ENCODE results near the gene ZNF254.
"Not testable (repeated sequence)": the region's sequence is repeated elsewhere in the genome, so short reads cannot be mapped to it uniquely, and the experiment has no call there.

Gene ZNF254

GRCh38 chr19:24086974-24087595 lies at the start of gene ZNF254:
ZNF254 (plus strand) TSS chr19:24087187; CDS start chr19:24087308, 121 bp downstream.
- peak; percentile 43 for DNase-seq

DNA sequence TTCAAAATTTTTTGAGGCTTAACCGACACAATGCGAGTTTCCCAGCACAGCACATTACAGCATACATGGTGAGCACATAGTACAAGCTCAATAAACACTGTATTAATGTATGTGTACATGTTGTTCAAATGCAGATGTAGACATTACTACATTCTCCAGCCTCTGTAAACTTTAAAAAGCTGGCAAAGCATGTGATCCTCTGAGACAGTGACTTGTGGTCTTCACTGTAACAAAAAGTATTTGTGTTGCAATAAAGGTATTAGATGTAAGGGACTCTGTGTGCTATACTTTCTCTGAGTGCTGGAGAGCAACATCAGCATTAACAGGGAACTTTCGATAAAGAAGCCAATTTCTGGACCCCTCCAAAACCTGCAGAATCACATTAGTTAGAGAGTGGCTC lies 46.4 kb upstream of the ZNF254 start:
- DNase-seq: no peak

GRCh38 chr19:24041326-24041725 lies 45.7 kb upstream of the ZNF254 start:
- DNase-seq: not testable (repeated sequence)

DNA sequence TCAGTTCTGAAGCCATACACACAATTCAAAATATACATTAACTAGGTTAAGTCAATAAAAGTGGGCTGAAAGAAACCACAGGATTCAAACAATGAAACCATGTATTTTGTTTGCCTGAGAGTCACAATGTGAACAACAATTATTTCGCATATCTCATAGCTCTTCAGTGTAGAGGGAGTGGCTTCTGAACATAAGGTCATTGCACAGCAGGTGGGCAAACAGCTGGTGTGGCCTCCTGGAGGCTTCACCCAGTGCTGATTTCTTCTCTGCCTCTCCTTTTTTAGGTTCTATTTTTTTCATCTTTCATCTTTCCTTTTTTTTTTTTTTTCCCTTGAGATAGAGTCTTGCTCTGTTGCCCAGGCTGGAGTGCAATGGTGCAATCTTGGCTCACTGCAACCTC lies 40.4 kb upstream of the ZNF254 start:
- DNase-seq: no peak

DNA sequence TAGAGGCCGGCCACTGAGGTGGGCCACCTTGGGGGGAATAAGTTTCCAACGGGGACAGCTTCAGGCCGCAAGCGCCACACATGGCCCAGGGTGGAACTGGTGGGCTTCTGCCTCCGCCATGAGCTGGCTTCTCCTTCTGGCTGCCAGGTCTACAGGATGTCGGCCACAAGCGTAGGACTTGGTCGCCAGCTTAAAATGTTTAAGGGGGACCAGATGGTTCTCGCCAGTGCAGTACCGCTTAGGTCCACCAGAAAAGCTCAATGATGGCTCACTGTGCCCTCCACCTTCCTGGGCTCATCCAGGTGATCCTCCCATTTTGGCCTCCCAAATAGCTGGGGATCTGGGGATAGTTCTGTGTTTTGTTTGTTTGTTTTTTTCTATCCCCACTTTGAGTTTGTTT lies 38.7 kb upstream of the ZNF254 start:
- DNase-seq: no peak

DNA sequence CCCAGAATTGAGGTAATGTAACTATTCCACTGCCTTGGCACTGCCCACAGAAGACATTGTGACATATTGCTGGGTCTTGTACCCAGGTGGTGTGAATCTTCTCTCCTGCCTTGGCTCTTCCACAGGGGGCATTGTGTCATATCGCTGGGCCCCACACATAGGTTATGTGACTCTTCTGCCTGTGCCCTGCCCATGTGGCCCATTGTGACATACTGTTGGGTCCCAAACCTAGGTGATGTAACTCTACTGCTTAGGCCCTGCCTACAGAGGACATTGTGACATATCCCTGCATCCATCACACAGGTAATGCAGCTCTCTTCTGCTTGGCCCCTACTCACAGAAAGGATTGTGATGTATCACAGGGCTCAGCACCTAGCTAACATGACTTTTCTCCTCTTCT lies 37.5 kb upstream of the ZNF254 start:
- no peak for DNase-seq

- no peak for DNase-seq
Measured at GRCh38 chr19:24051516-24051915, 35.5 kb upstream of the ZNF254 start.

- no peak for DNase-seq
Measured at GRCh38 chr19:24052811-24053210, 34.2 kb upstream of the ZNF254 start.

DNA sequence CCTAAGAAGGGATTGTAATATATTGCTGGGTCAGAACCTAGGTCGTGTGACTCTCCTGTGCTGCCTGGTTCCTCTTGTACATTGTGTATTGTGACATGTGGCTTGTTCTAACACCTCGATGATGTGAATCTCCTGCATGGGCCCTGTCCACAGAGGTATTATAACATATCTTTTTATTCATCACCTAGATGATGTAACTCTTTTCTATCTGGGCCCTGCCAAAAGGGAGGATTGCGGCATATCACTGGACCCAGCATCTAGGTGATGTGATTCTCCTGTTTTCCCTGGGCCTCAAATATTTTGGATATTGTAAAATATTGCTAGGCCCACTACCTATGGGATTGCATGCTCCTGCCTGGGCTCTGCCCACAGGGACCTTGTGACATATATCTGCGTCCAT lies 33.4 kb upstream of the ZNF254 start:
- DNase-seq: no peak

DNA sequence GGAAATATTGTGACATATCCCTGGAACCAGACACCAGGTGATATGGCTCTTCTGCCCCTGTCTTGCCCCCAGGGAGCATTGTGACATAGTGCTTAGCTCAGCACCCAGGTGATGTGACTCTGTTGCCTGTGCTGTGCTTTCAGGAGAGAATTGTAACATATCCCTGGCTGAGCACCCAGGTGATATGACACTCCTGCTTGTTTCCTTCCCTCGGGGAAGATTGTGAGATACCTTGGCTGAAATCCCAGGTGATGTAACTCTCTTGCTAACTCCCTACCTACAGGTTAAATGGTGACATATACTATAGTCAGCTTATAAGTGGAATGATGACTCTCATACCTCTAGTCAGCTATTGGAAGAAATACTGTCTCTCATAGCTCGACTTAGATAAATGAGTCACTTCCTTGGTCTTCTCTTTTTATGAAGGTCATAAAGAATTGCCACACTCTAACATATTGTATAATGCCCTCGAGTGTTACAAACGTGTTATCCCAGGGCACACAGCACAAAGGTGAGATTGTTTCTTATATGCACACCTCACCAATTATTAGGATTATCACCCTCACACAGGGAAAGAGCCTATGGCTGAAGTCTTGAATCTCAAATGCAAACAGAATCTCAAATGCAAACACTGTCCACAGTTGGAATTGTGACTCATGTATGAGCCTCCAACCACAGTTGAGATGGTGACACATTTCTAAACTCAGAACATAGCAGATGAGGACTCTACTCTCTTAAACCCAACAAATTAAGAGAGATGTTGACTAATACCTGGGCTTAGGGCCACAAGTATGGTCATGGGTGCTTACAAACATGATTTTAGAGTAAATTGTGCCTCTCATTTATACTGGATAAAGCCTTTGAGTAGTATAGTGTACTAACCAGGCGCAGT lies 32.7 kb upstream of the ZNF254 start:
- DNase-seq: no peak

DNA sequence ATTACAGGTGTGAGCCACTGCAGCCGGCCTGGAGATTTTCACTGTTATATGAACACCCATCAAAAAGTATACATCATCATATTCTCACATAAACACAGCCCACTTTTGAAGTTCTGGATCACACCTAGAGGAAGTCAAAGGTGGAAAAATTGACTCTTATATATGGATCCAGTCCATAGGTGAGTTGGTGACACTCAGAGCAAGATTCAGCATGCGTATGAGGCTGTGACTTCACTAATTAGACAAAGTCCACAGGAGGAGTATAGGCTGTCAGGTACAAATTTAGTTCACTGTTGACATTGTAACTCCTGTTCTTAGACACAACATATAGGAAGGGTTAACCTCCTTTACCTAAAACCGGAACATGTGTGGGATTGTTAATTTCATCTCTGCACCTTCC lies 31.4 kb upstream of the ZNF254 start:
- DNase-seq: no peak

DNA sequence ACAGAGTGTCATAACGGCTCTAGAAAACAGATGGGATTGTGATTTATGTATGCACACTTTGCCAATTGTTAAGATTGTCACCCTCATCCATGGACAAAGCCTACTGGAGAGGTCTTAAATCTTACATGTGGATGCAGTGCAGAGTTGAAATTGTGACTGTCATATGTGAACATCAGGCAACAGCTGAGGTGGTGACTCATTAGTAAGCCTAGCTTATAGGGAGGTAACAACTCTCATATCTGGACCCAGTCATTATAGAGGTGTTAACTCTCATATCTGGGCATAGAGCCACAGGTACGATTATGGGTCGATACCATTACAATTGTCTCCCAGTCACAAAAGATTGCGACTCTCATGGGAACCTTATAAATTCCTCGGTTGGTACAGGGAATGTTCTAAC lies 29.8 kb upstream of the ZNF254 start:
- no peak for DNase-seq

GRCh38 chr19:24059563-24060295 lies 27.3 kb upstream of the ZNF254 start:
- no peak for DNase-seq

DNA sequence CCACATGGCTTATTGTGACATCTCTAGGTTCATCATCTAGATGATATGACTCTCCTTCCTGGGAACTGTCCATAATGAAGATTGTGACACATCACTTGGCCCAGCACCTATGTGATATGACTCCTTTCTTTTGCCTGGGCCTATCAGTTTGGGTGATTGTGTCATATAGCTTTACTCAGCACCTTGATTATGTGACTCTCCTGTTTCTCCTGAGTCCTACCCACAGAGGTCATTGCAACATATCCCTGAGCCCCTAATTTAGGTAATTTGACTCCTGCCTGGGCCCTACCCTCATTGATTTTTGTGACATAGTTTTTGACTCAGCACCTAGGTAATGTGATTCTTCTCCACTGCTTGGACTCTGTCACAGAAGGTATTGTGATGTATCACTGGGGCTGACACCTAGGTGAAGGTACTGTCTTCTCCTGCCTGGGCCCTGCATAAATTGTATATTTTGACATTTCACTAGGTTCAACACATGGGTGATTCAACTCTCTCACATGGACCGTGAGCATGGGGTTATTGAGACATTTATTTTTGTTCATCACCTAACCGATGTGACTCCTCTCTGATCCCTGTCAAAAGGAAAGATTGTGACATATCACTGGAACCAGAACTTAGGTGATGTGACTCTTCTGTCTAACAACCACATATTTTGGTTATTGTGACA lies 26.2 kb upstream of the ZNF254 start:
- no peak for DNase-seq

- no peak for DNase-seq
Measured at GRCh38 chr19:24062190-24062589, 24.8 kb upstream of the ZNF254 start.

- no peak for DNase-seq
Measured at GRCh38 chr19:24063295-24063694, 23.7 kb upstream of the ZNF254 start.

DNA sequence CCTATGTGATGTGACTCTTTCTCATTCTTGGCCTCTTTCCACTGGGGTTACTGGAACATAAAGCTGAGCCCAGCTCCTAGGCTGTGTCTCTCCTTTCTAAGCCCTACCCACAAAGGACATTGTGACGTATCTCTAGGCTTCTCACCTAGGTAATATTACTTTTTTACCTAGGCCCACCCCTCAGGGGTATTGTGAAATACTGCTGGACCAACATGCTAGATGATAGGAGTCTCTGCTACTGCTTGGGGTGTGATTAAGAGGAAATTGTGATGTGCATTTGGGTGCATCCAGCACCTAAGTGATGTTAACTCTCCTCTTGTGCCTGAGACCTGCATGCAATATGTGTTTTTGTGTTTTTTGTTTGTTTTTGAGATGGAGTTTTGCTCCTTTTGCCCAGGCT lies 22.8 kb upstream of the ZNF254 start:
- DNase-seq: no peak

DNA sequence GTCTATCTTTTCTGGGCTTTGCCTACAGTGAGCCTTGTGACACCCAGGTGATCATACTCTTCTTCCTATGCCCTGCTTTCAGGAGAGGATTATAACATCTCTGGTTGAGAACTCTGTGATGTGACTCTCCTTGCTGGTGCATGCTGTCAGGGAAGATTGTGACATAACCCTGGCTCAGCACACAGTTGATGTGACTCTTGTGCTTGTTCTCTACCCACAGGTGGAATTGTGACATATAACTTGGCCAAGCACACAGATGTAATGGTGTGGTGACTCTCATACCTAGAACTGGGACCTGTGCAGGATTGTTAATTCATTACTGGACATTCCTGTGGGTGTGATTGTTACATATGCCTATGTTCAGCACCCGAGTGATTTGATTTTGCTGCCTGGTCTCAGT lies 21.7 kb upstream of the ZNF254 start:
- no peak for DNase-seq

GRCh38 chr19:24065865-24066604 lies 21.0 kb upstream of the ZNF254 start:
- DNase-seq: no peak

GRCh38 chr19:24069905-24070657 lies 16.9 kb upstream of the ZNF254 start:
- DNase-seq: no peak

- DNase-seq: no peak
Measured at GRCh38 chr19:24071078-24071477, 15.9 kb upstream of the ZNF254 start.

GRCh38 chr19:24072720-24073119 lies 14.3 kb upstream of the ZNF254 start:
- DNase-seq: no peak
